GM20431 (cell line): ENCODE results near the gene IRF2BPL.
"Not testable (repeated sequence)": the region's sequence is repeated elsewhere in the genome, so short reads cannot be mapped to it uniquely, and the experiment has no call there.

Experiments
- in situ Hi-C: fragments of 300-500 bp; cut with MseI, MboI; formaldehyde crosslinking; loops from one replicate; pipeline ENCODE4 v1.15.0; 2020; ENCODE audit warnings: low sequenced_read_pairs; ENCODE audit not compliant: unreplicated experiment

IRF2BPL gene

GRCh38 chr14:77037215-77037937, 8.9 kb upstream of the IRF2BPL start:
- in situ Hi-C loops = no loop called here

GRCh38 chr14:77036484-77037214, 8.1 kb upstream of the IRF2BPL start:
- in situ Hi-C loops = no loop called here

GRCh38 chr14:77035267-77035666, 6.8 kb upstream of the IRF2BPL start:
- in situ Hi-C loops = no loop called here

GRCh38 chr14:77033622-77034589, 5.4 kb upstream of the IRF2BPL start:
- in situ Hi-C loops = no loop called here

GRCh38 chr14:77032844-77033621, 4.5 kb upstream of the IRF2BPL start:
- in situ Hi-C loops = no loop called here

- in situ Hi-C loops = no loop called here
Measured at GRCh38 chr14:77032491-77032843, 4.0 kb upstream of the IRF2BPL start.

GRCh38 chr14:77031759-77032490, 3.4 kb upstream of the IRF2BPL start:
- in situ Hi-C loops = no loop called here

- in situ Hi-C loops = no loop called here
Measured at GRCh38 chr14:77027538-77028383, 747 bp downstream of the IRF2BPL start.

GRCh38 chr14:77026930-77027537, 1.5 kb downstream of the IRF2BPL start:
- in situ Hi-C loops = no loop called here

- in situ Hi-C loops = no loop called here
Measured at GRCh38 chr14:77026166-77026929, 2.2 kb downstream of the IRF2BPL start.

GRCh38 chr14:77025744-77026165, 2.8 kb downstream of the IRF2BPL start:
- in situ Hi-C loops = no loop called here

- in situ Hi-C loops = no loop called here
Measured at GRCh38 chr14:77024171-77024691, 4.3 kb downstream of the IRF2BPL start.

GRCh38 chr14:77023001-77023996, 5.2 kb downstream of the IRF2BPL start:
- in situ Hi-C loops = no loop called here

GRCh38 chr14:77022236-77022852, 6.2 kb downstream of the IRF2BPL start:
- in situ Hi-C loops = no loop called here

GRCh38 chr14:77021424-77021823, 7.1 kb downstream of the IRF2BPL start:
- in situ Hi-C loops = not testable (repeated sequence)
